PC-3 (cell line): ENCODE results near the gene CAMK2A.

Source experiments
- EZH2 ChIP-seq: fragments of 300-600 bp; sonication (generic); IDR thresholded peaks from one replicate; pipeline ENCODE4 v1.6.1; 2017; ENCODE audit warnings: antibody characterized with exemption, mild to moderate bottlenecking, low read length; ENCODE audit not compliant: unreplicated experiment
- EZH2phosphoT487 ChIP-seq: fragments of 300-600 bp; sonication (generic); IDR thresholded peaks from 2 replicates; pipeline ENCODE4 v1.6.1; 2018; ENCODE audit warnings: mild to moderate bottlenecking, antibody characterized with exemption, low read length, borderline replicate concordance
- TF ChIP-seq, protein P1 (sequence below): fragments of 300-600 bp; sonication (generic); conservative IDR thresholded peaks from 2 replicates; pipeline ENCODE4 v1.5.1; 2017; ENCODE audit warnings: antibody characterized with exemption, low read depth, mild to moderate bottlenecking, low read length

DNA sequence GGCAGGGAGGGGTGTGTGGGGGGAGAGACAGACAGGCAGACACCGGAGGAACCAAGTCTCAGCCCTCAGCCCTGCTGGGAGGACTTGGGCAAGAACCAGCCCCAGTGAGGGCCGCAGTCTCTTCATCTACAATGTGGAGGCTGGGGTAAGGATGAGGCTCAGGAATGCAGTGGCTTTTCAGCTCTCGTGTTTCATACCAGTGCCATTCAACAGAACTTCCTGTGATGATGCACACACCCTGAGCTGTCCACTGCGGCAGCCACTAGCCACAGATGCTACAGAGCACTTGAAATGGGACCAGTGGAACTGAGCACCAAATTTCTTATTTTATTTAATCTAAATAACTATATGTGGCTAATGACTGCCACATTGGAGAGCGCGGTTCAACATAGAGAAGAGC lies 10.7 kb downstream of the CAMK2A start:
- TF ChIP-seq, protein P1, sequence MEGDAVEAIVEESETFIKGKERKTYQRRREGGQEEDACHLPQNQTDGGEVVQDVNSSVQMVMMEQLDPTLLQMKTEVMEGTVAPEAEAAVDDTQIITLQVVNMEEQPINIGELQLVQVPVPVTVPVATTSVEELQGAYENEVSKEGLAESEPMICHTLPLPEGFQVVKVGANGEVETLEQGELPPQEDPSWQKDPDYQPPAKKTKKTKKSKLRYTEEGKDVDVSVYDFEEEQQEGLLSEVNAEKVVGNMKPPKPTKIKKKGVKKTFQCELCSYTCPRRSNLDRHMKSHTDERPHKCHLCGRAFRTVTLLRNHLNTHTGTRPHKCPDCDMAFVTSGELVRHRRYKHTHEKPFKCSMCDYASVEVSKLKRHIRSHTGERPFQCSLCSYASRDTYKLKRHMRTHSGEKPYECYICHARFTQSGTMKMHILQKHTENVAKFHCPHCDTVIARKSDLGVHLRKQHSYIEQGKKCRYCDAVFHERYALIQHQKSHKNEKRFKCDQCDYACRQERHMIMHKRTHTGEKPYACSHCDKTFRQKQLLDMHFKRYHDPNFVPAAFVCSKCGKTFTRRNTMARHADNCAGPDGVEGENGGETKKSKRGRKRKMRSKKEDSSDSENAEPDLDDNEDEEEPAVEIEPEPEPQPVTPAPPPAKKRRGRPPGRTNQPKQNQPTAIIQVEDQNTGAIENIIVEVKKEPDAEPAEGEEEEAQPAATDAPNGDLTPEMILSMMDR: no peak
- TF ChIP-seq EZH2 (no peak), EZH2phosphoT487 (no peak)
